Kidney capillary endothelial cell (primary cell): ENCODE results near the gene SCAF4.
A peak's percentile ranks its signal among the peaks of the same experiment; 100 is the strongest.
"Not testable (repeated sequence)": the region's sequence is repeated elsewhere in the genome, so short reads cannot be mapped to it uniquely, and the experiment has no call there.

ENCODE experiments used
- DNase-seq: peaks from one replicate; pipeline ENCODE4 v3.0.0-alpha.2; 2018; ENCODE audit warnings: low spot score

SCAF4 gene

DNA sequence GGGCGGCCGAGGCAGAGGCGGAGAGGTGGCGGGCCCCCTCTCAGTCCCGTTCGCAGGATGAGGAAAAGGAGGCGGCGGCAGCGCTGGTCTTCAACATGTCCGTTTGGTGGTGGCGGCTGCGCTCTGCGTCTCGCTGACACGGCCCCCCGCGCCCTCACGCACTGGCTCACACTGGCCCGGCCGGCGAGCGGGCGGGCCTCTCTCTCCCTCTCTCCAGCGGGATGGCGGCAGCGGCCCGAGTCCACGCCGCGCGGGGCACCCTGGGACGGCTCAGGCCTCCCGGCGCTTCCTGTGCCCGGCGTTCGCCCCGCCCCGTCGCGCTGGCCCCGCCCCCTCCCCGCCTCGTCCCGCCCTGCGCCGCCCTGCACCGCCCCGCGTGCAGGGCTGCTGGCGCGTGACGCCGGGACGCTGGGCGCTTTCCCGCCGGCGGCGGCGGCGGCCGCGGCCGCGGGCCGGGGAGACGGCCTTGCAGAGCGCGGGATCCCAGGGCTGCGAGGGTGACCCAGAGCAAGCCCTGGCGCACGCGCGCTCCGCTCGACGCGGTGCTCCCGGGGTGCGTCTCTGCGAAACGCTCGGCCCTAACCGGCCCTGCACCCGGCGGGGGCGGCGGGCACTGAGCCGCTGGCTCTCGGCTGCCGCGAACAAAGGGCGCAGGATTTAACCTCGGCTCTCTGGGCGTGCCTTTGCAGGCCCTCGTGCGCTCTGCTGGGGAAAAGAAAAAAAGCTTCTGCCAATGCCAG, at the start of gene SCAF4:
Gene SCAF4, minus strand, starts transcription at position 262 of the 740 bp plus-strand sequence. CDS start 426 bp downstream, outside the sequence.
- peak; percentile 85 for DNase-seq

DNA sequence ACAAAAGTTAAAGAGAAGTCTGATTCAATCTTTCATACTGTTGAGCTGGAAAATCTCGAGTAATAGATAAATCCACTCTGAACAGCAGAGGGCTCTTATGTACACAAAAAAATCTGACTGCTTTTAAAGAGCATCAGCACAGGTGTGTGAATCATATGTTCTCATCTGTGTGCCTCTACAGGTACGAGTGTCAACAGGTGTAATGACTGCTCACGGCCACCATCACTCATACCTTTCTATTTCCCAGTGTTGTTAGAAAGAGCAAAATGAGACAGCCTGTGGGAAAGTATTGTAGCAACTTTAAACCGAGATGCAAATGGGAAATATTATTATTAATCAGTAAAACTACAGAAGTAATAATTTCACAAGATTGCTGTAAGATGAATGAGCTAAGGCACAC, 49.0 kb upstream of the SCAF4 start:
- no peak for DNase-seq

DNA sequence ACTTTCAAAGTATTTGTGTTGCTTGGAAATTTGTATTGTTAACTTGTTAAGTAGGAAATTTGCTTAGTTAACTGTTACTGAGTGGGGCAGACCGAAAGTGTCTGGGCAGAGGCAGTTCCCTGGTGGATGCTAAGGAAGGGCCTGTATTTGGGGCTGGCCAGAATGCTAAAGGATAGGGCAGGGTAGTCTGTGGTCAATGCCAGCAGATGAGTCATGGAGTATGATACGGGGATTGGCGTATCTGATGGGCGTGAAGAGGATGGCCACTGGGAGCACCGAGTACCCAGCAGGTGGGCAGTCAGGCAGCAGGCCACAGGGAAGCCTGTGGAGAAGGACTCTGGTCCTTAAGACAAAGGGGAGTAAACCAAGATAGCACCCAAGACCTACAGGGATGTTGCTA, 46.6 kb upstream of the SCAF4 start:
- DNase-seq: no peak

DNA sequence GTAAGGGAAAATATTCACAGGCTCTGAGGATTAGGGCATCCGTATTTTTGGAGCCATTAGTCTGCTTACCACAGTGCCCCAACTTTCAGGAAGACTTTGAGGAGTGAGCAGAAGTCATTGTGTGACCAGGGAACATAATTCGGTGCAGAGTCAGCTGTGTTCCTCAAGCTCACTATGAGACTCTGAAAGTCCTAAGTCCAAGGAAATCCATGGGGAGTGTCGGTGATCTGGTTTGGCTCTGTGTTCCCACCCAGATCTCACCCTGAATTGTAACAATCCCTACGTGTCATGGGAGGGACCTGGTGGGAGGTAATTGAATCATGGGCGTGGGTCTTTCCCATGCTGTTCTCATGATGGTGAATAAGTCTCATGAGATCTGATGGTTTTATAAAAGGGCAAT, 45.9 kb upstream of the SCAF4 start:
- DNase-seq: no peak

GRCh38 chr21:31774031-31774430, 42.1 kb upstream of the SCAF4 start:
- DNase-seq: no peak

DNA sequence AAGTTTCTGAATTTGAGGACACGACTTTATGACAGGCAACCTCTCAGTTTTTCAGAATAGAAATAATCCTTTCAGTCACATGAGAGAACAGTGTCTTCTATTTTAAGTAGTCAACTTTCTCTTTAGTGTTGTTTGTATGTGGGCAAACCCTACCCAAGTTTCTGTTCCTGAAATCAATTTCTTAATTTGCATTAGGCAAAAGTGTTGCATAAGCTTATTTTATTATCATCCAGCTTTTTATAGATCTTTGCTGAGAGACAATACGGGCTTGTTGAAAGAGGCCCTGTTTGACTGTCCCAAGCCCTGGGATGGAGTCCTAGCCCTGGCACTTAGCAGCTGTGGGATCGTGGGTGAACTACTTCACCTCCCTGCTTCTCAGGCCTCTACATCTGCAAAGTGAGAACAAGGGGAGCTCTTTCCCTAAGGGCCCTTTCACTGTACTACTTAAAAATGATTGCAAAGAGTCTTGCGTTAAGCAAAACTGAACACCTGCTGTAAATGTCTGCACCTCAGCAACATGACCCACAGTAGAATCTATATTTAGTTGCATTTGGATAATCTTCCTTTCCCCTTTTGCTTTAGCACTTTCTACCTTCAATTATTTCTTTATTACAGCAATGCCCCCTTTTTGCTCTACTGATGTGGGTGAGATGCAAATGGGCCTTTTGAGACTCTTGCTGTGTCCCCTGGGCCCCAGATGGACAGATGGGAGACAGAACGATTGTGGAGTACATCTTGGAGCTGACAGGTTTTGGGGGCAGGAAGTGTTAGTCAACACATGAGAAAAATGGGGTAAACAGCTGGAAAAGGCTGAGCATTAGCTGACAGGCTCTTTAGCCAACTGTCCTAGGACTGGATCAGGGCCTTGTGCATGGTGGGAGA, 41.0 kb upstream of the SCAF4 start:
- no peak for DNase-seq

GRCh38 chr21:31771685-31772084, 39.8 kb upstream of the SCAF4 start:
- DNase-seq: no peak

DNA sequence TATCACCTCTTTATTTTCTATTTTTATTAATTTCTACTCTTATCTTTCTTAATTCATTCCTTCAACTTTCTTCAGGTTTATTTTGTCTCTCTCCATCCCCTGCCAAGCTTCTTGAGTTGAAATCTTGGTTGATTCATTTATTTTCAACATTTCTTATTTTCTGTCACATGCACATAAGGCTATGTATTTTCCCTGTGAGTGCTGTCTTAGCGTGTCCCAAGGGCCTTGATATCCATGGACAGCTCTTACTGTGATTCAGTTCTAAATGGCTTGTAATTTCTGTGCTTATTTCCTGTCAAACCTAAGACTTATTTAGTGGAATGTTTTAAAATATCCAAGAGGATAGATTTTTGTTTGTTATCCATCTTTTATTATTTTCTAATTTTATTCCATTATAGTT, 36.8 kb upstream of the SCAF4 start:
- no peak for DNase-seq

DNA sequence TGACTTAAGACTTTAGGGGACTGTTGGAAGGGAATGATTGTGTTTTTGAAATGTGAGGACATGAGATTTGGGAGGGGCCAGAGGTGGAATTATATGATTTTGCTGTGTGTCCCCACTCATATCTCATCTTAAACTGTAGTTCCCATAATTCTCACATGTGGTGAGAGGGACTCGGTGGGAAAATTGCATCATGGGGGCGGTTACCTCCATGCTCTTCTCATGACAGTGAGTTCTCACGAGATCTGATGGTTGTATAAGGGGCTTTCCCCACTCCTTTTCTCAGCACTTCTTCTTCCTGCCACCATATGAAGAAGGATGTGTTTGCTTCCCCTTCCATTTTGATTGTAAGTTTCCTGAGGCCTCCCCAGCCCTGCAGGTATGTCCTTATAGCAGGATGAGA, 35.0 kb upstream of the SCAF4 start:
- DNase-seq: no peak

DNA sequence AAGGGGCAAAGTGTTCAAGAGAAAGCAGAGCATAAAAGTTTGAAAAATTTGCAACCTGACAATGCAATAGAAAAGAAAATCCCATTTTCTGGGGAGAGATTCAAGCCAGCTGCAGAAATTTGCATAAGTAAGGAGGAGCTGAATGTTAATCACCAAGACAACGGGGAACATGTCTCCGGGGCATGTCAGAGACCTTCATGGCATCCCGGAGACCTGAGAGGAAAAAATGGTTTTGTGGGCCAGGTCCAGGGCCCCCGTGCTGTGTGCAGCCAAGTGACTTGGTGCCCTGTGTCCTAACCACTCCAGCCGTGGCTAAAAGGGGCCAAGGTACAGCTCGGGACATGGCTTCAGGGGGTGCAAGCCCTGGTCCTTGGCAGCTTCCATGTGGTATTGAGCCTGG, 33.9 kb upstream of the SCAF4 start:
- DNase-seq: not testable (repeated sequence)

GRCh38 chr21:31760931-31761330, 29.0 kb upstream of the SCAF4 start:
- DNase-seq: no peak

DNA sequence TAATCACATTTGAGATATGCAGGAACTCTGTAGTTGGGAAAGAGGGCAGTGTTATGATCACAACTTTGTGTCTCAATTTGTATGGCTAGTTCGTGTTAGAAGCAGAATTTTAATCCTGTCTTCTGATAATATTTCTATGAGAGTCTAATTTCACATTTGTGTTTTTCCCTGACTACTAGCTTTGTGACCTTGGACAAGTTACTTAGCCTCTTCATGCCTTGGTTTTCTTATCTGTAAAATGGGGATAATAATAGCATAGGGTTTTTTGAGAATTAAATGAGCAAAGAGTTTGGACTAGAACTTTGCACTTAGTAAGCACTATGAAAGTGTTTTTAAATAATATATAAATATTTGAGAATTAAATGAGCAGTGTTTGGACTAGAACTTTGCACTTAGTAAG, 24.9 kb upstream of the SCAF4 start:
- no peak for DNase-seq

GRCh38 chr21:31755027-31755426, 23.1 kb upstream of the SCAF4 start:
- no peak for DNase-seq

DNA sequence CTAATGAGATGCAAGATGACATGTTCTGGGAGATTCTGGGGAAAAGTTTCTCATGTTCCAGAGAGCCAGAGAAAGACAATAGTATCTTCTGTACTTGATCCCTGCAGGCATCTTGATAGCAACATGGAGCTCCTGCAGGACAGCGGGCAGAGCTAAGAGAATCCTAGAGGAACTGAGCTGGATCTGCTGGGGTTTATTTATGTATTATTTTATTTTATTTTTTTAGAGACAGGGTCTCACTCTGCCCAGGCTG, 22.7 kb upstream of the SCAF4 start:
- no peak for DNase-seq

GRCh38 chr21:31753949-31754707, 22.2 kb upstream of the SCAF4 start:
- no peak for DNase-seq

- no peak for DNase-seq
Observed at GRCh38 chr21:31752967-31753366, 21.0 kb upstream of the SCAF4 start.

- DNase-seq: no peak
Observed at GRCh38 chr21:31752352-31752751, 20.4 kb upstream of the SCAF4 start.

GRCh38 chr21:31750843-31751242, 18.9 kb upstream of the SCAF4 start:
- no peak for DNase-seq

- DNase-seq: no peak
Observed at GRCh38 chr21:31744182-31744800, 12.4 kb upstream of the SCAF4 start.

GRCh38 chr21:31743712-31744111, 11.8 kb upstream of the SCAF4 start:
- DNase-seq: no peak

DNA sequence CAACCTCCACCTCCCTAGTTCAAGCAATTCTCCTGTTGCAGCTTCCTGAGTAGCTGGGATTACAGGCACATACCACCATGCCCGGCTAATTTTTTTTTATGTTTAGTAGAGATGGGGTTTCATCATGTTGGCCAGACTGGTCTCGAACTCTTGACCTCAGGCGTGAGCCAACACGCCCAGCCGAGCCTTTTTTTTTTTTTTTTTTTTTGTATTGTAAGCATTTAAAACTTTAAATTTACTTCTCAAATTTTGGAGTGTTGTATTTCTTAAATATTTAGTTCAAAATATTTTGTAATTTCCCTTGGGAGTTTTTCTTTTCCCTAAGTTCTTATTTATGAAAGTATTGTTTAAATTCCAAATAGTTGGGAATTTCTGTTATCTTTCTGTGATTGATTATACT, 9.2 kb upstream of the SCAF4 start:
- DNase-seq: no peak

DNA sequence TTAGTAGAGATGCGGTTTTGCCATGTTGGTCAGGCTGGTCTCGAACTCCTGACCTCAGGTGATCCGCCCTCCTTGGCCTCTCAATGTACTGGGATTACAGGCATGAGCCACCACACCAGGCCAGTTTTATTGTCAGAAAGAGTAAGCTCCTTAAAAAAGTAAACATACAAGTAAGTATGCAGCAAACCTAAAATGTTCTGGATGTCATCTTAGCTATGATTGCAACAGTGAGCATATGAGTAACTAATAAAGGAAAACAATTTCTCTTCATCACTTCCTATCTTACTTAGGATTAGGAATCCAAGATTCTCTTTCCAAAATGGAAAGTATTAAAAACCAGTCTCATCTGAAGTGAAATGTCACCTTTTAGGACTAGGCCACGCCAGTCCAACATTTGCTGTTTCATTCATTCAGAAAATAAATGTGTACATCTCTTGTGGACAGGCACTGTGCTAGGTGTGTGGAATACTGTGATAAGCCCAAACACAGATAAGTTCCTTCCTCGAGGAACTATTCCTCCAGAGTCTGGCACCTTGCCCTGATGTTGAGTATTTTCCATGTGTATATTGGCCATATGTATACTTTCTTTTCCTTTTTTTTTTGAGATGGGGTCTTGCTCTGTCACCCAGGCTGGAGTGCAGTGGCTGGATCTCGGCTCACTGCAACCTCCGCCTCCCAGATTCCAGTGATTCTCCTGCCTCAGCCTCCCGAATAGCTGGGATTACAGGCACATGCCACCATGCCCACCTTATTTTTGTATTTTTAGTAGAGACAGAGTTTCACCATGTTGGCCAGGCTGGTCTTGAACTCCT, 5.9 kb upstream of the SCAF4 start:
- not testable (repeated sequence) for DNase-seq
